SK-N-SH treated with all-trans-retinoic acid at 6 μM for 48 hours (cell line): ENCODE results near the gene TMED7.

ENCODE experiments used
- ATAC-seq: fragments of 200-7000 bp; cut with Tn5 transposase; 3 replicates; pipeline ENCODE4 v1.9.1; 2020; ENCODE audit warnings: mild to moderate bottlenecking, moderate library complexity
- ARNTL ChIP-seq: fragments of 450-650 bp; formaldehyde crosslinking; IDR thresholded peaks from 2 replicates; pipeline ENCODE4 v1.5.0; 2020; ENCODE audit warnings: low read depth, mild to moderate bottlenecking, moderate library complexity, borderline replicate concordance
- CREB5 ChIP-seq: fragments of 250-450 bp; sonication (Bioruptor Pico); IDR thresholded peaks from 2 replicates; pipeline ENCODE4 v1.5.1; 2020; ENCODE audit warnings: low read depth, mild to moderate bottlenecking, moderate library complexity
- CSDC2 ChIP-seq: fragments of 250-450 bp; sonication (Bioruptor Pico); IDR thresholded peaks from 2 replicates; pipeline ENCODE4 v1.5.0; 2020; ENCODE audit warnings: mild to moderate bottlenecking, moderate library complexity
- ESRRG ChIP-seq: fragments of 250-450 bp; sonication (Bioruptor Pico); IDR thresholded peaks from 2 replicates; pipeline ENCODE4 v1.6.1; 2021; ENCODE audit warnings: mild to moderate bottlenecking
- GLIS3 ChIP-seq: fragments of 250-450 bp; sonication (Bioruptor Pico); IDR thresholded peaks from 2 replicates; pipeline ENCODE4 v1.5.0; 2020; ENCODE audit warnings: mild to moderate bottlenecking, moderate library complexity
- ISL1 ChIP-seq: fragments of 250-450 bp; sonication (Bioruptor Pico); IDR thresholded peaks from 2 replicates; pipeline ENCODE4 v2.1.2; 2022; ENCODE audit warnings: mild to moderate bottlenecking, moderate library complexity
- PATZ1 ChIP-seq: fragments of 250-450 bp; sonication (Bioruptor Pico); IDR thresholded peaks from 2 replicates; pipeline ENCODE4 v1.8.0; 2020; ENCODE audit warnings: mild to moderate bottlenecking, moderate library complexity, borderline replicate concordance
- POU6F1 ChIP-seq: fragments of 250-450 bp; sonication (Bioruptor Pico); IDR thresholded peaks from 2 replicates; pipeline ENCODE4 v1.8.0; 2021; ENCODE audit warnings: low read depth, mild to moderate bottlenecking, moderate library complexity, borderline replicate concordance
- PPARA ChIP-seq: fragments of 250-450 bp; sonication (Bioruptor Pico); IDR thresholded peaks from 2 replicates; pipeline ENCODE4 v1.5.0; 2020; ENCODE audit warnings: mild to moderate bottlenecking, borderline replicate concordance
- TOX ChIP-seq: fragments of 250-450 bp; sonication (Bioruptor Pico); IDR thresholded peaks from 2 replicates; pipeline ENCODE4 v1.8.0; 2021; ENCODE audit warnings: mild to moderate bottlenecking, moderate library complexity, borderline replicate concordance
- ZC3H10 ChIP-seq: fragments of 250-450 bp; sonication (Bioruptor Pico); IDR thresholded peaks from 2 replicates; pipeline ENCODE4 v1.5.1; 2021; ENCODE audit warnings: mild to moderate bottlenecking, moderate library complexity
- ZFP3 ChIP-seq: fragments of 250-450 bp; sonication (Bioruptor Pico); IDR thresholded peaks from 2 replicates; pipeline ENCODE4 v1.5.0; 2020; ENCODE audit warnings: mild to moderate bottlenecking, moderate library complexity
- ZFP30 ChIP-seq: fragments of 450-650 bp; formaldehyde crosslinking; IDR thresholded peaks from 2 replicates; pipeline ENCODE4 v1.5.0; 2022; ENCODE audit warnings: mild to moderate bottlenecking, moderate library complexity
- ZNF70 ChIP-seq: fragments of 450-650 bp; formaldehyde crosslinking; IDR thresholded peaks from 2 replicates; pipeline ENCODE4 v1.5.0; 2020; ENCODE audit warnings: mild to moderate bottlenecking, moderate library complexity
- ZNF8 ChIP-seq: fragments of 450-650 bp; formaldehyde crosslinking; IDR thresholded peaks from 2 replicates; pipeline ENCODE4 v1.5.0; 2020; ENCODE audit warnings: mild to moderate bottlenecking, moderate library complexity
- TF ChIP-seq, protein P1 (sequence below): fragments of 250-450 bp; sonication (Bioruptor Pico); IDR thresholded peaks from 2 replicates; pipeline ENCODE4 v1.5.1; 2021; ENCODE audit warnings: mild to moderate bottlenecking, moderate library complexity
- TF ChIP-seq, protein P2 (sequence below): fragments of 250-450 bp; sonication (Bioruptor Pico); IDR thresholded peaks from 2 replicates; pipeline ENCODE4 v1.5.0; 2020; ENCODE audit warnings: mild to moderate bottlenecking, moderate library complexity

TMED7 gene

GRCh38 chr5:115579747-115580173 is 46.1 kb downstream of the TMED7 start:
- TF ChIP-seq GLIS3 (CRISPR knock-in tag) = no peak
- TF ChIP-seq, protein P1, sequence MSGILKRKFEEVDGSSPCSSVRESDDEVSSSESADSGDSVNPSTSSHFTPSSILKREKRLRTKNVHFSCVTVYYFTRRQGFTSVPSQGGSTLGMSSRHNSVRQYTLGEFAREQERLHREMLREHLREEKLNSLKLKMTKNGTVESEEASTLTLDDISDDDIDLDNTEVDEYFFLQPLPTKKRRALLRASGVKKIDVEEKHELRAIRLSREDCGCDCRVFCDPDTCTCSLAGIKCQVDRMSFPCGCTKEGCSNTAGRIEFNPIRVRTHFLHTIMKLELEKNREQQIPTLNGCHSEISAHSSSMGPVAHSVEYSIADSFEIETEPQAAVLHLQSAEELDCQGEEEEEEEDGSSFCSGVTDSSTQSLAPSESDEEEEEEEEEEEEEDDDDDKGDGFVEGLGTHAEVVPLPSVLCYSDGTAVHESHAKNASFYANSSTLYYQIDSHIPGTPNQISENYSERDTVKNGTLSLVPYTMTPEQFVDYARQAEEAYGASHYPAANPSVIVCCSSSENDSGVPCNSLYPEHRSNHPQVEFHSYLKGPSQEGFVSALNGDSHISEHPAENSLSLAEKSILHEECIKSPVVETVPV (CRISPR knock-in tag) = no peak
- no peak for TF ChIP-seq ZNF70 (CRISPR knock-in tag)
- no peak for TF ChIP-seq ZFP30 (CRISPR knock-in tag)
- TF ChIP-seq ZFP3 (CRISPR knock-in tag) = no peak
- no peak for TF ChIP-seq CREB5 (CRISPR knock-in tag)
- TF ChIP-seq ZC3H10 (CRISPR knock-in tag) = no peak
- TF ChIP-seq, protein P2, sequence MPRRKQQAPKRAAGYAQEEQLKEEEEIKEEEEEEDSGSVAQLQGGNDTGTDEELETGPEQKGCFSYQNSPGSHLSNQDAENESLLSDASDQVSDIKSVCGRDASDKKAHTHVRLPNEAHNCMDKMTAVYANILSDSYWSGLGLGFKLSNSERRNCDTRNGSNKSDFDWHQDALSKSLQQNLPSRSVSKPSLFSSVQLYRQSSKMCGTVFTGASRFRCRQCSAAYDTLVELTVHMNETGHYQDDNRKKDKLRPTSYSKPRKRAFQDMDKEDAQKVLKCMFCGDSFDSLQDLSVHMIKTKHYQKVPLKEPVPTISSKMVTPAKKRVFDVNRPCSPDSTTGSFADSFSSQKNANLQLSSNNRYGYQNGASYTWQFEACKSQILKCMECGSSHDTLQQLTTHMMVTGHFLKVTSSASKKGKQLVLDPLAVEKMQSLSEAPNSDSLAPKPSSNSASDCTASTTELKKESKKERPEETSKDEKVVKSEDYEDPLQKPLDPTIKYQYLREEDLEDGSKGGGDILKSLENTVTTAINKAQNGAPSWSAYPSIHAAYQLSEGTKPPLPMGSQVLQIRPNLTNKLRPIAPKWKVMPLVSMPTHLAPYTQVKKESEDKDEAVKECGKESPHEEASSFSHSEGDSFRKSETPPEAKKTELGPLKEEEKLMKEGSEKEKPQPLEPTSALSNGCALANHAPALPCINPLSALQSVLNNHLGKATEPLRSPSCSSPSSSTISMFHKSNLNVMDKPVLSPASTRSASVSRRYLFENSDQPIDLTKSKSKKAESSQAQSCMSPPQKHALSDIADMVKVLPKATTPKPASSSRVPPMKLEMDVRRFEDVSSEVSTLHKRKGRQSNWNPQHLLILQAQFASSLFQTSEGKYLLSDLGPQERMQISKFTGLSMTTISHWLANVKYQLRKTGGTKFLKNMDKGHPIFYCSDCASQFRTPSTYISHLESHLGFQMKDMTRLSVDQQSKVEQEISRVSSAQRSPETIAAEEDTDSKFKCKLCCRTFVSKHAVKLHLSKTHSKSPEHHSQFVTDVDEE (CRISPR knock-in tag) = no peak
- no peak for ATAC-seq

- TF ChIP-seq ZFP3 (CRISPR knock-in tag) (no peak), TOX (CRISPR knock-in tag) (no peak), POU6F1 (CRISPR knock-in tag) (no peak), ISL1 (no peak), ZNF70 (CRISPR knock-in tag) (no peak), ZFP30 (CRISPR knock-in tag) (no peak), CSDC2 (no peak), CREB5 (CRISPR knock-in tag) (no peak), ARNTL (CRISPR knock-in tag) (no peak)
- TF ChIP-seq, protein P2 (CRISPR knock-in tag) = no peak
- ATAC-seq = no peak
Measured at GRCh38 chr5:115579216-115579615, 46.6 kb downstream of the TMED7 start.

GRCh38 chr5:115578657-115579056 is 47.2 kb downstream of the TMED7 start:
- TF ChIP-seq ZNF8 (CRISPR knock-in tag) (no peak), ESRRG (CRISPR knock-in tag) (no peak), PPARA (CRISPR knock-in tag) (no peak), POU6F1 (CRISPR knock-in tag) (no peak), CSDC2 (no peak), PATZ1 (no peak)
- ATAC-seq = no peak
